IPS-15b (cell line): ENCODE results near the gene RGS5.

Source experiments
- H3K27me3 ChIP-seq: one replicate; pipeline ENCODE4 v1.6.1; 2013; ENCODE audit warnings: low read length; ENCODE audit not compliant: control insufficient read depth, insufficient read depth
- H3K36me3 ChIP-seq: one replicate; pipeline ENCODE4 v1.6.1; 2013; ENCODE audit warnings: low read length; ENCODE audit not compliant: control insufficient read depth, insufficient read depth
- H3K4me1 ChIP-seq: one replicate; pipeline ENCODE4 v1.6.1; 2013; ENCODE audit warnings: mild to moderate bottlenecking, low read length; ENCODE audit not compliant: control insufficient read depth, insufficient read depth
- H3K4me3 ChIP-seq: one replicate; pipeline ENCODE4 v1.5.1; 2013; ENCODE audit warnings: low read depth, low read length
- H3K9ac ChIP-seq: one replicate; pipeline ENCODE4 v1.6.1; 2013; ENCODE audit warnings: low read depth, mild to moderate bottlenecking, low read length
- H3K9me3 ChIP-seq: one replicate; pipeline ENCODE4 v1.6.1; 2013; ENCODE audit warnings: mild to moderate bottlenecking, low read length; ENCODE audit not compliant: control insufficient read depth, insufficient read depth

RGS5 gene

DNA sequence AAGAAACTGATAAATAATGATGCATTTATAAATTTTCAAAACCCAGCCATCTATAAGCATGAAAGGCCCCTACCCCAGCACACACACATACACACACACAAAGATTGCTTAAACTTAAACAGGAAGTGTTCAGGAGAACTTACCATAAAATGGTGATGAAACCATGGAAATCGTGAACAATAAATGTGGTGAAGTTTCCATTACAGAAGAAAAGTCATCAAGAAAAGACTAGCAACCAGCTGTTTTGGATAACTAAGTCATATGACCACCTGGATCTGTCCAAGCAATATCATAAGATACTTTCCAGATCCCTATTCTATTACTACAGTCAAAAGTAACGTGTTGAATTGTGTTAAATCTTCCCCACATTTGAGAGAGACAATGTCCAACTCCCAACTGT lies 24.1 kb downstream of the RGS5 start:
- Histone ChIP-seq H3K9me3 (no peaks in the 10 kb centered on the region), H3K9ac (no peak overlapping the region), H3K4me1 (no peaks in the 10 kb centered on the region), H3K4me3 (no peak overlapping the region), H3K27me3 (no peaks in the 10 kb centered on the region), H3K36me3 (no peaks in the 10 kb centered on the region)

DNA sequence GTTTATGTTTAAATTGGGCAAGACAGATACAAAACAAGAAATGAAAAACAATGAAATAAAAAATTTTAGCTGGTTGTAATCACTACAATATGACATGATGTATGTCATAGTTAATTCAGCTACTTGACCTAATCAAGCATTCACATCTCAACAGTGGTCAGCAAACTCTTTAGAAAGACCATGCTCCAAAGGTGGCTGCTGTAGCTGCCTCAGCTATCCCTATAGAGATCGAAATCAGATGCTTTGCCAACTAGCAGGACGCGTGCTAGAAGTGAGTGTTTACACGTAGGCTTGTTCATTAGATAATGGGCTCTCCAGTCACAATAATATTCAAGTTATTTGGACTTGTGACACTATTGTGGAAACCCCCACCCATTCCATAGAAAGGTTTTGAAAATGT lies 25.9 kb downstream of the RGS5 start:
- H3K9me3 ChIP-seq, result no peaks in the 10 kb centered on the region
- H3K27me3 ChIP-seq, result no peaks in the 10 kb centered on the region
- no peak overlapping the region for H3K9ac ChIP-seq
- no peak overlapping the region for H3K4me3 ChIP-seq
- no peaks in the 10 kb centered on the region for H3K4me1 ChIP-seq
- H3K36me3 ChIP-seq, result no peaks in the 10 kb centered on the region

- Histone ChIP-seq H3K9ac (no peak overlapping the region), H3K4me1 (no peaks in the 10 kb centered on the region), H3K9me3 (no peaks in the 10 kb centered on the region), H3K36me3 (no peaks in the 10 kb centered on the region), H3K27me3 (no peaks in the 10 kb centered on the region), H3K4me3 (no peak overlapping the region)
Measured at GRCh38 chr1:163174524-163175437, 27.9 kb downstream of the RGS5 start.

DNA sequence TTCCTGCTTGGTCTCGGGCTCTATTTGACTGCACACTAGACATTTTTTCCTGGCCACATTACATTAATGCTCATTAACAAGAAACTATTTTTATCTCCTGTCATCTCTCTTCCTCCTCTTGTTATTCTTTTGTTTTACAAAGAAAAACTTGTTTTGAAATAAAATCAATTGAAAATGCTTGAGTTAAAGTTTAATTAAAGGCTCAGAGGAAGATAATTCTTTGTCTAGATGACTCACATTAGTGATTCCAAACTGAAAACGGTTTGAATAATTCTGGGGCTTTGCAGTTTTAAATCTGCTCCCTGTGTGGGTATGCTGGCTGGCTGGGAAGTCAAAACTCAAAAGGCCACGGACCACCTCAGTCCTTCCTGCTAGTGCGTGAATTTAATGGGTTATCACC lies 29.6 kb downstream of the RGS5 start:
- Histone ChIP-seq H3K4me1 (no peaks in the 10 kb centered on the region), H3K9ac (no peak overlapping the region)

DNA sequence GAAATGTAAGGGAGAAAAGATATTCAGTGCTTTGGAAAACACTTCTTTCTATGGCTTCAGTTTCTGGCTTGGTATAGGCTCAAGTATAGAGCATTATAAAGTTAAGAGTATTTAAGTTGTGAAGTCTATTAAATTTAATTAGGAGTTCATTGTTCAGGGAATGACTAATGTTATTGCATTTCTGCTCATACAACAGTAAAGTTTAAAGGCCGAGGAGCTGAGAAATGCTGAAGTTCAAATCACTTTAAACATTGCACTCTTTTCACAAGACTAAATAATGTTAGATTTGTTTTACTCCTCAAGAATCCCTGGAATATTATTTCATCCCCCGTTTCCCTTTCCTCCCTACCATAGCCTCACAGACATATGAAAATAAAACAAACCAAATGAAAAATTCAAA lies 30.1 kb downstream of the RGS5 start:
- Histone ChIP-seq H3K4me3 (no peak overlapping the region), H3K9ac (no peak overlapping the region), H3K27me3 (no peaks in the 10 kb centered on the region), H3K4me1 (no peaks in the 10 kb centered on the region), H3K36me3 (no peaks in the 10 kb centered on the region), H3K9me3 (no peaks in the 10 kb centered on the region)

More for the DNA sequence above, 29.6 kb downstream of the RGS5 start:
- Histone ChIP-seq H3K4me3 (no peak overlapping the region), H3K27me3 (no peaks in the 10 kb centered on the region), H3K36me3 (no peaks in the 10 kb centered on the region), H3K9me3 (no peaks in the 10 kb centered on the region)

DNA sequence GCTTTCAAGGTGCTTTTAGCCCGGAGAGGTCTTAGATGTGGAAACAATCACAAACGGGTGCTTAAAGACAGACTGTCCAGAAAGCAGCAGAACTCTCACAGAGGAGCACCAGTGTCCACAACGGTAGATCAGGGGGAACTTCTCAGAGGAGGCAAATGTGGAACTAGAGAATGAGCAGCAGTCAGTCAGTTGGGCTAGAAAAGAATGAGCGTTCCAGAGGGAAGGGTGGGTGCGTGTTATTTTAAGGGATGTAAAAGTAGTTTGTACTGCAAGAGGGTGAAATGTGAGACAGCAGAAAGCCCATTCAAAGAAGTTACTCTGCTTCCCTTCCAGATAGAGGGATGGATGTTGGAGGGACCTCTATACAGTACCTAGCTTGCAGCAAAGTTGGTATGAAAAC lies 30.9 kb downstream of the RGS5 start:
- H3K4me3 ChIP-seq, result no peak overlapping the region
- no peaks in the 10 kb centered on the region for H3K36me3 ChIP-seq
- no peaks in the 10 kb centered on the region for H3K4me1 ChIP-seq
- no peaks in the 10 kb centered on the region for H3K27me3 ChIP-seq
- H3K9ac ChIP-seq, result no peak overlapping the region
- H3K9me3 ChIP-seq, result no peaks in the 10 kb centered on the region

GRCh38 chr1:163170975-163171676 lies 31.6 kb downstream of the RGS5 start:
- Histone ChIP-seq H3K36me3 (no peaks in the 10 kb centered on the region), H3K9ac (no peak overlapping the region), H3K9me3 (no peaks in the 10 kb centered on the region), H3K4me1 (peaks cover 3% of the 10 kb centered on the region), H3K27me3 (no peaks in the 10 kb centered on the region), H3K4me3 (no peak overlapping the region)

GRCh38 chr1:163170331-163170730 lies 32.4 kb downstream of the RGS5 start:
- H3K4me3 ChIP-seq, result no peak overlapping the region
- H3K9me3 ChIP-seq, result no peaks in the 10 kb centered on the region
- H3K9ac ChIP-seq, result no peak overlapping the region
- no peaks in the 10 kb centered on the region for H3K27me3 ChIP-seq
- peaks cover 3% of the 10 kb centered on the region for H3K4me1 ChIP-seq
- H3K36me3 ChIP-seq, result no peaks in the 10 kb centered on the region

DNA sequence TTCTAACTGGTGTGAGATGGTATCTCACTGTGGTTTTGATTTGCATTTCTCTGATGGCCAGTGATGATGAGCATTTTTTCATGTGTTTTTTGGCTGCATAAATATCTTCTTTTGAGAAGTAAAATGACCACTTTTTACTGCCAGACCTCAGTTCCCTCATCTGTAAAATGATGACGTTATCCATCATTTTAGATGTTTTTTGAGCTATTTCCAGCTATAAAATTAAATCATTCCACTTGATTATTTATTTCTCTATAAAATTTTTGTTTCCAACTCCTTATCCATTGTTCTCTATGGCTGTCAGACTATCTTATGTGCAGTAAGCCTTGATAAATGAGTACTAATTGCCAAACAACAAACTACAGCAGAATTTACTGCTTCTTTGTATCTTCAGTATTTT lies 33.2 kb downstream of the RGS5 start:
- Histone ChIP-seq H3K4me3 (no peak overlapping the region), H3K9me3 (no peaks in the 10 kb centered on the region), H3K4me1 (peaks cover 3% of the 10 kb centered on the region), H3K27me3 (no peaks in the 10 kb centered on the region), H3K9ac (no peak overlapping the region), H3K36me3 (no peaks in the 10 kb centered on the region)

DNA sequence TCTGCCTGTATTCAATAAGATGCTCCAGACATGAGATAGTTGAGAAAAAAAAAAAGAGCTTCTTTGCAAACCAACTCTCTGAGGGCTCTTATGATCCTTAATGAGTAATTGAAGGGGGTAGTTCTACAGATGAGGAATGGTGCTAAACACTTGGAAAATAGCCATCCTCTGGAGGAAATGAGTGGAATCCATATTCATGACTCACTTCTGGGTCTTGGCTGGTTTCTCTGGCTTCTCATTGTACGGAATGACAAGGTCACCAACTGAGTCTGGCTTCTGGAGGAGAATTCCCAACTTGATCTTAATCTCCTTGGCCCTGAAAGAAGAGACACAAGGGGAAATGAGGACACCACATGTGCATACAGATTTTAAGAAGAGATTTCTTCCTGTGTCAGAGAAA lies 34.7 kb downstream of the RGS5 start:
- Histone ChIP-seq H3K36me3 (no peaks in the 10 kb centered on the region), H3K9me3 (no peaks in the 10 kb centered on the region)

GRCh38 chr1:163166886-163167555 lies 35.7 kb downstream of the RGS5 start:
- peaks cover 3% of the 10 kb centered on the region for H3K4me1 ChIP-seq
- no peaks in the 10 kb centered on the region for H3K9me3 ChIP-seq
- H3K36me3 ChIP-seq, result no peaks in the 10 kb centered on the region
- no peak overlapping the region for H3K9ac ChIP-seq
- H3K4me3 ChIP-seq, result no peak overlapping the region
- H3K27me3 ChIP-seq, result no peaks in the 10 kb centered on the region

More for the DNA sequence above, 34.7 kb downstream of the RGS5 start:
- Histone ChIP-seq H3K4me1 (peaks cover 3% of the 10 kb centered on the region), H3K9ac (no peak overlapping the region), H3K27me3 (no peaks in the 10 kb centered on the region), H3K4me3 (no peak overlapping the region)
